NT2/D1 (cell line): ENCODE measurements around the gene ILDR2.

ENCODE experiments used
- SUZ12 ChIP-seq: IDR thresholded peaks from 2 replicates; pipeline ENCODE4 v1.6.1; 2011; ENCODE audit not compliant: insufficient read length, insufficient read depth; ENCODE audit errors: extremely low read depth
- YY1 ChIP-seq: IDR thresholded peaks from 2 replicates; pipeline ENCODE4 v1.6.1; 2011; ENCODE audit not compliant: insufficient read length, insufficient read depth
- ZNF274 ChIP-seq: IDR thresholded peaks from 2 replicates; pipeline ENCODE4 v1.6.1; 2011; ENCODE audit warnings: mild to moderate bottlenecking, low read depth, low read length

GRCh38 chr1:166918956-166919316 lies 56.4 kb downstream of the ILDR2 start:
- TF ChIP-seq YY1 (no peak), SUZ12 (no peak), ZNF274 (no peak)
